Mesenchymal stem cell (in vitro differentiated cells and primary cell): ENCODE measurements around the gene FOXJ1.
A peak's percentile ranks its signal among the peaks of the same experiment; 100 is the strongest.

Experiments used
- DNase-seq: peaks from one replicate; pipeline ENCODE4 v3.0.0-alpha.2; 2013
- H2AFZ ChIP-seq: one replicate; pipeline ENCODE4 v1.6.1; 2013; ENCODE audit warnings: low read depth, mild to moderate bottlenecking, control low read depth, inconsistent platforms, low read length, moderate library complexity
- H2AK5ac ChIP-seq: 2 replicates; pipeline ENCODE4 v1.6.1; 2013; ENCODE audit warnings: low read length, moderate library complexity, mild to moderate bottlenecking, inconsistent platforms; ENCODE audit not compliant: severe bottlenecking
- H2BK120ac ChIP-seq: one replicate; pipeline ENCODE4 v1.6.1; 2013; ENCODE audit warnings: low read depth, mild to moderate bottlenecking, inconsistent platforms, low read length, moderate library complexity
- H2BK12ac ChIP-seq, 2 experiments: one replicate each; pipeline ENCODE4 v1.6.1; 2013; ENCODE audit warnings: inconsistent platforms in 2 of 2, low read length in 2 of 2, mild to moderate bottlenecking in 2 of 2, moderate library complexity in 2 of 2, control low read depth in 1 of 2
- H2BK15ac ChIP-seq: one replicate; pipeline ENCODE4 v1.6.1; 2013; ENCODE audit warnings: mild to moderate bottlenecking, low read depth, inconsistent platforms; ENCODE audit not compliant: poor library complexity, severe bottlenecking
- H2BK5ac ChIP-seq: 2 replicates; pipeline ENCODE4 v1.6.1; 2013; ENCODE audit warnings: low read depth, mild to moderate bottlenecking, low read length, control low read depth, inconsistent platforms; ENCODE audit not compliant: poor library complexity, severe bottlenecking
- H3K14ac ChIP-seq, 2 experiments: one replicate each; pipeline ENCODE4 v1.6.1; 2013; ENCODE audit warnings: inconsistent platforms in 2 of 2, low read length in 2 of 2, control low read depth in 1 of 2, mild to moderate bottlenecking in 1 of 2, moderate library complexity in 1 of 2
- H3K18ac ChIP-seq, 2 experiments: one replicate each; pipeline ENCODE4 v1.6.1; 2013; ENCODE audit warnings: inconsistent platforms in 2 of 2, low read length in 2 of 2, control low read depth in 1 of 2, low read depth in 1 of 2, mild to moderate bottlenecking in 1 of 2
- H3K23ac ChIP-seq, 2 experiments: one replicate each; pipeline ENCODE4 v1.6.1; 2013; ENCODE audit warnings: inconsistent platforms in 2 of 2, low read length in 2 of 2, mild to moderate bottlenecking in 2 of 2, moderate library complexity in 2 of 2, control low read depth in 1 of 2
- H3K27ac ChIP-seq: 2 replicates; pipeline ENCODE4 v1.5.1; 2013; ENCODE audit warnings: mild to moderate bottlenecking, moderate library complexity, low read length, control low read depth, inconsistent platforms; ENCODE audit not compliant: poor library complexity, severe bottlenecking
- H3K27me3 ChIP-seq, 2 experiments: 2 replicates each; pipeline versions ENCODE4 v1.6.1 to v1.7.0; 2013; ENCODE audit warnings: low read length in 2 of 2, mild to moderate bottlenecking in 2 of 2, moderate library complexity in 2 of 2, control low read depth in 1 of 2, inconsistent platforms in 1 of 2; ENCODE audit not compliant: control insufficient read depth in 1 of 2, insufficient read depth in 1 of 2
- H3K36me3 ChIP-seq, 2 experiments: 2 replicates each; pipeline versions ENCODE4 v1.6.1 to v1.7.0; 2013; ENCODE audit warnings: low read length in 2 of 2, control low read depth in 1 of 2, inconsistent platforms in 1 of 2, low read depth in 1 of 2, mild to moderate bottlenecking in 1 of 2; ENCODE audit not compliant: insufficient read depth in 2 of 2, control insufficient read depth in 1 of 2
- H3K4ac ChIP-seq, 2 experiments: one replicate each; pipeline ENCODE4 v1.6.1; 2013; ENCODE audit warnings: inconsistent platforms in 2 of 2, low read length in 2 of 2, mild to moderate bottlenecking in 2 of 2, moderate library complexity in 2 of 2, control low read depth in 1 of 2, low read depth in 1 of 2
- H3K4me1 ChIP-seq: 2 replicates; pipeline ENCODE4 v1.6.1; 2013; ENCODE audit warnings: low read depth, low read length, control low read depth; ENCODE audit not compliant: control insufficient read depth, insufficient read depth
- H3K4me2 ChIP-seq: 2 replicates; pipeline ENCODE4 v1.6.1; 2013; ENCODE audit warnings: low read length, mild to moderate bottlenecking, inconsistent platforms; ENCODE audit not compliant: poor library complexity, severe bottlenecking
- H3K4me3 ChIP-seq, 2 experiments: 2 replicates each; pipeline versions ENCODE4 v1.5.1 to v1.7.0; 2013; ENCODE audit warnings: low read length in 2 of 2, mild to moderate bottlenecking in 2 of 2, control low read depth in 1 of 2, low read depth in 1 of 2; ENCODE audit not compliant: insufficient read depth in 1 of 2
- H3K79me1 ChIP-seq: replicated peaks from 2 replicates; pipeline ENCODE4 v1.6.1; 2013; ENCODE audit warnings: mild to moderate bottlenecking, control low read depth, low read length, inconsistent platforms; ENCODE audit not compliant: poor library complexity, severe bottlenecking
- H3K9ac ChIP-seq: 2 replicates; pipeline ENCODE4 v1.7.0; 2013; ENCODE audit warnings: mild to moderate bottlenecking, low read length, moderate library complexity
- H3K9me3 ChIP-seq: 2 replicates; pipeline ENCODE4 v1.7.0; 2013; ENCODE audit warnings: mild to moderate bottlenecking, low read length; ENCODE audit not compliant: control insufficient read depth
- H4K8ac ChIP-seq: one replicate; pipeline ENCODE4 v1.6.1; 2013; ENCODE audit warnings: inconsistent platforms, mild to moderate bottlenecking, low read length, moderate library complexity
- H4K91ac ChIP-seq: one replicate; pipeline ENCODE4 v1.6.1; 2013; ENCODE audit warnings: mild to moderate bottlenecking, low read length, inconsistent platforms
- WGBS: methylation state at CpG from one replicate; pipeline ENCODE4 v1.1.7; 2013; ENCODE audit warnings: mixed read lengths; 5-methylcytosine and 5-hydroxymethylcytosine counted together

Gene FOXJ1

GRCh38 chr17:76088868-76089576, 52.0 kb downstream of the FOXJ1 start:
- Histone ChIP-seq H3K9me3 (no peaks in the 10 kb centered on the region), H2BK120ac (no peak overlapping the region), H3K27me3 (no peaks in the 10 kb centered on the region), H3K79me1 (peaks cover 49% of the 10 kb centered on the region), H2BK12ac (no peak overlapping the region), H3K14ac (no peak overlapping the region), H3K4me2 (no peak overlapping the region), H3K23ac (no peak overlapping the region), H3K4me3 (no peak overlapping the region), H4K91ac (no peak overlapping the region), H3K4ac (no peak overlapping the region), H2BK5ac (no peak overlapping the region), H2BK15ac (no peak overlapping the region), H2AFZ (no peak overlapping the region), H3K18ac (no peak overlapping the region), H3K9ac (no peak overlapping the region), H4K8ac (no peak overlapping the region), H3K27ac (no peak overlapping the region), H3K36me3 (peaks cover 94 to 98% of the 10 kb centered on the region in 2 experiments), H3K4me1 (no peaks in the 10 kb centered on the region), H2AK5ac (no peak overlapping the region)
- no peak for DNase-seq
- 97% methylated on average over 25 of the region's 25 CpGs for WGBS

- H3K27ac ChIP-seq = no peak overlapping the region
- H2BK15ac ChIP-seq = no peak overlapping the region
- no peak overlapping the region for H2AK5ac ChIP-seq
- H3K4me1 ChIP-seq = peaks cover 2% of the 10 kb centered on the region
- no peak overlapping the region for H4K91ac ChIP-seq
- peaks cover 94 to 98% of the 10 kb centered on the region in 2 experiments for H3K36me3 ChIP-seq
- no peak overlapping the region for H3K4ac ChIP-seq
- no peaks in the 10 kb centered on the region for H3K27me3 ChIP-seq
- no peak overlapping the region for H2BK5ac ChIP-seq
- no peak for DNase-seq
- no peak overlapping the region for H3K9ac ChIP-seq
- H2AFZ ChIP-seq = no peak overlapping the region
- H2BK120ac ChIP-seq = no peak overlapping the region
- 94% methylated on average over 25 of the region's 25 CpGs for WGBS
- H4K8ac ChIP-seq = no peak overlapping the region
- no peak overlapping the region for H3K4me3 ChIP-seq
- peaks cover 41% of the 10 kb centered on the region for H3K79me1 ChIP-seq
- no peak overlapping the region for H3K18ac ChIP-seq
- H3K23ac ChIP-seq = no peak overlapping the region
- no peak overlapping the region for H3K4me2 ChIP-seq
- H3K14ac ChIP-seq = no peak overlapping the region
- H3K9me3 ChIP-seq = no peaks in the 10 kb centered on the region
- no peak overlapping the region for H2BK12ac ChIP-seq
Observed at GRCh38 chr17:76088041-76088867, 52.8 kb downstream of the FOXJ1 start.

DNA sequence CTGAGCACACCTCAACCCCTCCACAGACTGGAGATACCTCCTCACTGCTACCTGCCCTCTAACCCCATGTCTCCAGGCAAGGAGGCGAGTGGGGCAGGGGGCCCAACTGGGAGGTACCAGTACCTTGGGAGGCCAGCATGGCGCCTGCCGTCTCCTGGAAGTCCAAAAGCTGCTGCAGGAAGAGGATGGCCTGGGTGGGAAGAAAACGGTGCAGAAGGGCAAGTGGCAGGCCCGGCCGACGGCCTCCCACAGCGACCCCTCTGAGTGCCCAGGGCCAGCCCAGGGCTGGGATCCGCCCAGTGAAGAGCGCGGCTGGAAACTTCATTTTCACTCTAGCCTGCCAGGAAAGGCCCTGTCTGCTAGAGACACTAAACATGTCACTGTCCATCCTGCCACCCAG, 53.5 kb downstream of the FOXJ1 start:
- Histone ChIP-seq H2AK5ac (no peak overlapping the region), H3K23ac (no peak overlapping the region), H3K18ac (no peak overlapping the region), H2BK120ac (no peak overlapping the region), H3K4ac (no peak overlapping the region), H3K27ac (no peak overlapping the region), H3K27me3 (no peaks in the 10 kb centered on the region), H3K14ac (no peak overlapping the region), H4K91ac (peak overlapping the region; percentile 34), H3K4me3 (no peak overlapping the region), H3K36me3 (peaks cover 94 to 98% of the 10 kb centered on the region in 2 experiments), H3K9ac (no peak overlapping the region), H2BK5ac (no peak overlapping the region), H2BK15ac (no peak overlapping the region), H3K9me3 (no peaks in the 10 kb centered on the region), H3K4me2 (no peak overlapping the region), H3K4me1 (peaks cover 3% of the 10 kb centered on the region), H2BK12ac (no peak overlapping the region), H2AFZ (no peak overlapping the region), H3K79me1 (peaks cover 34% of the 10 kb centered on the region), H4K8ac (no peak overlapping the region)
- WGBS = 94% methylated on average over 11 of the region's 11 CpGs
- DNase-seq = no peak

DNA sequence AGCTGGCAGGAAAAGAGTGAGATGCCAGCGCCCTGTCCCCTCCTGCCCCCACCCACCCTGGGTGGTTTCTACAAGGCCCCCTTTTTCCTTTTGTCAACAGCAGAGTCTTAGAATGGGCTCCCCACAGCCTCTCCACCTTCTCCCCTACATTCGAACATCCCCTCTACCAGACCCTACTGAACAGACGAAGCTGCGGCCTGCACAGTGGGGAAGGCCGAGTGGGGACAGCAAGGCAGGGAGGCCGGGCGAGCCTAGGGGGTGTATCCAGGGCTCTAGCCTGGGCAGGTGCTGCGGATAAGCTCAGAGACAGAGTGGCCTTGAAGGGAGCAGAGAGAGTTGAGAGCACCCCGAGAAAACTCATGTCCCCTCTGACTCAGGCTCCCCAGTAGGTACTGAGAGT, 54.7 kb downstream of the FOXJ1 start:
- Histone ChIP-seq H2BK12ac (no peak overlapping the region), H3K79me1 (peaks cover 25% of the 10 kb centered on the region), H2AFZ (no peak overlapping the region), H4K8ac (no peak overlapping the region), H3K27me3 (no peaks in the 10 kb centered on the region), H2BK15ac (no peak overlapping the region), H3K9ac (no peak overlapping the region), H3K27ac (no peak overlapping the region), H2BK5ac (no peak overlapping the region), H3K14ac (no peak overlapping the region), H3K36me3 (peaks cover 86 to 98% of the 10 kb centered on the region in 2 experiments), H3K23ac (no peak overlapping the region), H4K91ac (no peak overlapping the region), H3K4me2 (no peak overlapping the region), H3K9me3 (no peaks in the 10 kb centered on the region), H2BK120ac (no peak overlapping the region), H3K4ac (no peak overlapping the region), H3K18ac (no peak overlapping the region), H3K4me1 (peaks cover 8% of the 10 kb centered on the region), H2AK5ac (no peak overlapping the region), H3K4me3 (no peak overlapping the region)
- DNase-seq = no peak
- 99% methylated on average over 9 of the region's 9 CpGs for WGBS
